AG04449 (cell line): Measurements from ENCODE around the gene CRLF1.

Source experiments
- CTCF ChIA-PET: fragments of 350-600 bp; formaldehyde crosslinking; extraction: SDS; loops from one replicate; lab custom pipeline; 2021; ENCODE audit warnings: antibody characterized with exemption; lab: Yijun Ruan, JAX
- POLR2A ChIA-PET: fragments of 400-600, 350-600 bp; formaldehyde crosslinking; extraction: SDS; loops from one replicate; lab custom pipeline; 2020; ENCODE audit warnings: antibody characterized with exemption, inconsistent platforms; lab: Yijun Ruan, JAX
- DNase-seq: peaks from one replicate; pipeline ENCODE4 v3.0.0-alpha.2; 2010; ENCODE audit warnings: low read depth, low spot score
- H3K4me3 ChIP-seq: 2 replicates; pipeline ENCODE4 v1.5.1; 2011; ENCODE audit warnings: low read depth, mild to moderate bottlenecking, control low read depth, low read length
- TF ChIP-seq, protein P1 (sequence below): IDR thresholded peaks from one replicate; pipeline ENCODE4 v1.5.1; 2011; ENCODE audit warnings: mild to moderate bottlenecking, moderate library complexity, low read length, control low read depth, inconsistent platforms; ENCODE audit not compliant: insufficient read depth; ENCODE audit errors: missing control alignments

Gene CRLF1

DNA sequence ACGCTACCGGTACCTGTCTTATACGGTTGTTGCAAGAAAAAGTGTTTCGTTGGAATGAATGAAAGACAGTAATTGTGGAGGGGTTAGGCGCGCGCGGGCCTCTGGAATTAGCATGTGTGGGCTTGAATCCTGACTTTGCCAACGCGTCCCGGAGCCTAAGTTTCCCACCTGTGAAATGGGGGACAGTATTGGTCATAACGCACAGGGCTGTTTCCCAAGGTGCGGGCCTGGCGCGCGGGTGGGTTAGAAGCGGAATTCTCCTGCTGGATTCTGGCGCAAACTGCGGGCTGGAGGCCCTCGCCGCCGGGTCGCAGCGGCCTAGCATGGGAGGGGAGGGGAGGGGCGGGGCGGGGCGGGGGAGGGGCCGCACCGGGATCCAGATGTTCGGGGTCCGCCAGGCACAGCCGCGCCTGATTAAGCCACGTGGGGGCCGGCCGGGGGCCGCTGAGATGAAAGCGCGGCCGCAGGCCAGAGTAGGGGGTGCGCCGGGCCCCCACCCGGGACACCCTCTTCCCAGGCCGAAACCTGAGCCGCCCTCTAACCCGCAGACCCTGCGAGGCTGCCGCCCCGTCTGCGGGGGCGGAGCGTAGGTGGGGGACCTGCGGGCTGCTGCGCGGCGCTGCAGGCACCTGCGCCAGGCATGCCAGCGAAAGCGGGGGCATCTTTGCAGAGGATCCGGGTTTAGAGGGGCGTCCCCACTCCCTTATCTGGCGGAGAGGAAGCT lies 4.9 kb upstream of the CRLF1 start:
- no peak for DNase-seq
- POLR2A ChIA-PET, result no interaction called here
- TF ChIP-seq, protein P1, sequence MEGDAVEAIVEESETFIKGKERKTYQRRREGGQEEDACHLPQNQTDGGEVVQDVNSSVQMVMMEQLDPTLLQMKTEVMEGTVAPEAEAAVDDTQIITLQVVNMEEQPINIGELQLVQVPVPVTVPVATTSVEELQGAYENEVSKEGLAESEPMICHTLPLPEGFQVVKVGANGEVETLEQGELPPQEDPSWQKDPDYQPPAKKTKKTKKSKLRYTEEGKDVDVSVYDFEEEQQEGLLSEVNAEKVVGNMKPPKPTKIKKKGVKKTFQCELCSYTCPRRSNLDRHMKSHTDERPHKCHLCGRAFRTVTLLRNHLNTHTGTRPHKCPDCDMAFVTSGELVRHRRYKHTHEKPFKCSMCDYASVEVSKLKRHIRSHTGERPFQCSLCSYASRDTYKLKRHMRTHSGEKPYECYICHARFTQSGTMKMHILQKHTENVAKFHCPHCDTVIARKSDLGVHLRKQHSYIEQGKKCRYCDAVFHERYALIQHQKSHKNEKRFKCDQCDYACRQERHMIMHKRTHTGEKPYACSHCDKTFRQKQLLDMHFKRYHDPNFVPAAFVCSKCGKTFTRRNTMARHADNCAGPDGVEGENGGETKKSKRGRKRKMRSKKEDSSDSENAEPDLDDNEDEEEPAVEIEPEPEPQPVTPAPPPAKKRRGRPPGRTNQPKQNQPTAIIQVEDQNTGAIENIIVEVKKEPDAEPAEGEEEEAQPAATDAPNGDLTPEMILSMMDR, result no peak
- CTCF ChIA-PET, result interaction anchor here (0.6 to 3.5 kb wide), 2 partner anchors 17 to 20 kb away, joined by 4 to 16 read pairs; no protein-coding TSS in a partner anchor
- no peak overlapping the region for H3K4me3 ChIP-seq

DNA sequence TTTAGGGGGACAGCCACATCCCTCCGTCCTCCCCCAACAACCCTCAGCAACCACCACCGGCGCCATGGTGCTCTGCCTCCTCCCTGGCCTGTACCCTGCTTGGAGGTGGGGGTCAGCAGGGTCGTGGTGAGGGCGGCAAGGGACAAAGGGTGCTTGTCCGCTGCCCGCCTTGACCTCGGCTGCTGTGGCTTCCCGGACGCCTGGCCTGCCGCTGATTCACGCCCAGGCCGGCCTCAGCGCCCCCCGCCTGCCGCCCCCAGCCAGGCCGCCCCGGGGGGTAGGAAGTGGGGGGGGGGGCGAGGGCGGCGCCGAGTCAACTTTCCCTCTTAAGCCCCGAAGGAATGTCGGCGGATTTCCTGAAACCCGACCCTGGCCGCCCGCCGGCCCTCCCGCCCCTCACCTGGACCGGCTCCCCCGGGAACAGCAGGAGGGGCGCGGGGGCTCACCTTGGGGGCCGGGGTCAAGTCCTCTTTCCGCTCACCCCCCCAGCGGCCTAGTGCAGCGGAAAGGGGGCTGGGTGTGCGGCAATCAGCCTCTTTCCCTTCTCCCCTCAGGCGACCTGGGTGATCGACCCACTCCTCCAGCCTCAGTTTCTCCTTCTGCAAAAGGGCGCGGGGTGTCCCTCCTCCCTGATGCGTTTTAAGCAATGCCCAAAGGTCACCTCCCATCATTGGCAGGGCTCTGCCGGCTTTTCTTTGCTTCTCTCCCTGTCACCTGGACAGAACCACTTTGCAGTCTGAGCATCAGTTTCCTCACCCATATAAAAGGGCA lies 4.1 kb upstream of the CRLF1 start:
- POLR2A ChIA-PET, result no interaction called here
- no peak for DNase-seq
- TF ChIP-seq, protein P1, result no peak
- CTCF ChIA-PET, result no interaction called here
- H3K4me3 ChIP-seq, result no peak overlapping the region

DNA sequence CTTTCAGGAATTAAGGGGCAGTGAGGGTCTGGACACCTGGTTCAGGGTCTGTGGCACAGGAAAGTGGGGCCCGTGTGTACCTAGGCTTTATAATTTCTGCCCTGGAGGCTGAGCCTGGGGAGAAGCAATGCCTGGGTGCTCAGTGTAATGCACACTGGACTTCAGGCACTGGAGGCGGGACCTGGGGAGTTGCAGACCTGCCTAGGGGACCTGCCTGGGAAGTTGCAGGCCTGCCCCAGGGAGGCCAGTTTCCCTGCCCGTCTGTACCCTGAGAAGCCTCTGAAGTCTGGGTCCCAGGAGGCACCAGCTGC lies 3.6 kb upstream of the CRLF1 start:
- DNase-seq, result no peak
- ChIA-PET POLR2A (no interaction called here), CTCF (interaction anchor here (1.0 kb wide), 1 partner anchor 16 kb away, joined by 4 read pairs; no protein-coding TSS in a partner anchor)
- H3K4me3 ChIP-seq, result no peak overlapping the region
- TF ChIP-seq, protein P1, result no peak

DNA sequence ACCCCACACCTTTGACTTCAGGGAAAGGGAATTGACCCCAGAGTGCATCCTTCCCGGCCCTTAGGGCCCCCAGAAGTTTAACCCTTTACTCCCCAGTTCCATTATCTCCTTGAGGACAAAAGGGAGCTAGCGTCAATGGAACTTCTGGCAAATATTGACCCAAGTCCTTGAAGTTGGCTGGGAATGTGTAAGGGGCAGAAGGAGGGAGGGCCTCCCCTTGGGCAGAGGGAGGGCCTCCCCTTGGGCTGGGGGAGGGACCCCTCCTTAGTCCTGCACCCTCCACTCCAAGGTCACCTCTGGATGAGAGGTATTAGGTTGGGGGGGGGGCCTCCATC lies 3.1 kb upstream of the CRLF1 start:
- POLR2A ChIA-PET, result no interaction called here
- TF ChIP-seq, protein P1, result no peak
- CTCF ChIA-PET, result interaction anchor here (1.0 kb wide), 1 partner anchor 15 kb away, joined by 4 read pairs; no protein-coding TSS in a partner anchor
- no peak overlapping the region for H3K4me3 ChIP-seq
- DNase-seq, result no peak

DNA sequence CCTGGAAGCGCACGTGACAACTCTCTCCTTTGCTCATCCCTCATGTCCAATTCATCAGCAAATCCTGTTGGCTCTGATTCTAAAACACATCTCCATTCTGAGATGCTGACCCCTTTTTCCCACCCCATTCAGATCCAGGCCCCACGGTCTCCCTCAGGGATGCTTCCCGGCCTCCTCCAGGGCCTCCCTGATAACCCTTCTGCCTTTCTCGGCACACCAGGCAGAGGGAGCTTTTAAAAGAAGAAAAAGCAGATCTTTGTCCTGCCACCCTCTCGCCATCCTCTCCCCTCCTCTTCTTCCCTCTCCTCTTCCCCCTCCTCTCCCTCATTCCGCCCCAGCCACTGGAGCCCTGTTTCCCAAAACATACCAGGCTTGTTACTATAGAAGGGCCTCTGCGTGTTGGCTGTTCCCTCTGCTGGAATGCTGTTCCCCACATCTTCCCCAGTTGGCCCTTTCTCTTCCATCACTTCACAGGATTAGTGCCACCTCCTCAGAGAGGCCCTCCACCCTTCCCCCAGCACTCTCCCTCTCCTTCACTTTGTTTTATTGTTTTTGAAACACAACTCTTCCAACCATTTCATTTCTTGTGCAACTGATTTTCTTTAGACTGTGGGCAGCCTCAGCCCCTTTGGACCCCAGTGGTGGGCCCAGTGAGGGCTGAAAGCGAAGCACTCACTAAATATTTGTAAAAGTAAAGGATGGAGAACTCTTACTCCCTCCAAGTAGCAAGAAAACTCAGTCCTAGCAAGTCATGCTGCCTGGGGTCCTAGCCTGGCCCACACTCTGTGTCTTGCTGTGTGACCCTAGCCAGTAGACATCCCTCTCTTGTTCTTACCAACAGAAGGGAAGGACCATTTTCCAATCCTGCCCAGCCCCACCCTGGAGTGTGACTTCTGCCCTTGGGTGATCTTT lies 2.5 kb upstream of the CRLF1 start:
- H3K4me3 ChIP-seq, result no peak overlapping the region
- no peak for DNase-seq
- POLR2A ChIA-PET, result no interaction called here
- CTCF ChIA-PET, result interaction anchor here (1.0 kb wide), 1 partner anchor 15 kb away, joined by 4 read pairs; no protein-coding TSS in a partner anchor
- TF ChIP-seq, protein P1, result no peak
